ENCODE results near the gene GALR2. TPM values are rescaled to one million over a fixed set of nuclear protein-coding genes. Genes with fewer than 3 reads are reported as not detected.

Gene GALR2
- total and polyA plus RNA-seq, 10 of the 15 experiments (the other 5 are each of a cell fraction or from before 2014, with no cell fraction given), result 0.06 to 1.2 (median 0.22) TPM; not detected in 5

GRCh38 chr17:76033139-76033538, 41.4 kb upstream of the GALR2 start (continued):
- no peak for TF ChIP-seq BCLAF1 (IDR thresholded peaks at IDR 0.05)

GRCh38 chr17:76034428-76035350, 39.9 kb upstream of the GALR2 start:
- BruUV-seq (replicated peaks), result no TSS peak
- Histone ChIP-seq H3K27me3 (replicated peaks in 1 of 2; ENCODE audit: control insufficient read depth in 2 of 2, insufficient read depth in 2 of 2, low read length in 1 of 2) (no peaks in the 10 kb centered on the region), H2AFZ (ENCODE audit: control insufficient read depth, low read depth, low read length) (no peak overlapping the region), H4K20me1 (ENCODE audit: control insufficient read depth, insufficient read depth) (no peaks in the 10 kb centered on the region), H3K36me3 (ENCODE audit: control insufficient read depth in 2 of 2, insufficient read depth in 2 of 2, low read length in 1 of 2) (peaks cover 3 to 11% of the 10 kb centered on the region in 2 experiments), H3K4me2 (ENCODE audit: control insufficient read depth, insufficient read depth) (no peak overlapping the region), H3K9me3 (replicated peaks; ENCODE audit: control insufficient read depth, insufficient read depth, low read length) (no peaks in the 10 kb centered on the region), H3K4me3 (no peak overlapping the region), H3K9ac (ENCODE audit: control insufficient read depth, insufficient read depth, low read length) (no peak overlapping the region), H3K27ac (ENCODE audit: control insufficient read depth, insufficient read depth) (no peak overlapping the region), H3K4me1 (ENCODE audit: control insufficient read depth, insufficient read depth, low read length) (no peaks in the 10 kb centered on the region), H3K79me2 (ENCODE audit: control insufficient read depth, insufficient read depth, low read length) (no peaks in the 10 kb centered on the region)
- WGBS (ENCODE audit: insufficient coverage, insufficient replicate concordance, low lambda C conversion rate, missing lambda C conversion rate), result 83% methylated on average over 13 of the region's 13 CpGs
- intact Hi-C loops (cut with micrococcal nuclease; ENCODE audit: unreplicated experiment), result no loop called here
- ChIA-PET POLR2A (interaction anchor here (0.6 kb wide), 1 partner anchor 87 kb away, joined by 4 read pairs; no protein-coding TSS in a partner anchor), SMC1A (ENCODE audit: uncharacterized antibody, unreplicated experiment) (interaction anchor here (0.7 kb wide), 1 partner anchor 318 kb away, joined by 3 read pairs; no protein-coding TSS in a partner anchor), CTCF (interaction anchor here (0.9 to 1.2 kb wide), 2 partner anchors 21 to 245 kb away, joined by 3 to 4 read pairs; no protein-coding TSS in a partner anchor), RAD21 (ENCODE audit: unreplicated experiment) (interaction anchor here (1.4 kb wide), 1 partner anchor 17 kb away, joined by 3 read pairs; no protein-coding TSS in a partner anchor)
- in situ Hi-C loops (cut with MboI), result no loop called here
- no peak for FAIRE-seq
- DNase-seq (ENCODE audit: low read depth, low spot score), result no peak
- ATAC-seq, result no peak
- TF ChIP-seq RAD51 (IDR thresholded peaks at IDR 0.05) (no peak), RFX5 (IDR thresholded peaks at IDR 0.05; ENCODE audit: low read depth, low read length) (no peak), MLLT1 (IDR thresholded peaks at IDR 0.05) (no peak), HSF1 (IDR thresholded peaks at IDR 0.05; ENCODE audit: low read depth, low read length) (no peak), SREBF2 (IDR thresholded peaks at IDR 0.05; ENCODE audit: low read length) (no peak), NKRF (conservative IDR thresholded peaks at IDR 0.05) (no peak)

Data from GM12878 (cell line).